Caco-2 (cell line): ENCODE measurements around the gene PTPRN2. TPM values are rescaled to one million over a fixed set of nuclear protein-coding genes. Genes with fewer than 3 reads are reported as not detected.

Experiments
- BruUV-seq: library from RNA; stranded (reverse); fragments of 400-500 nt; replicated peaks from 2 replicates; lab custom pipeline; 2021; lab: Mats Ljungman, UMichigan
- CTCF ChIA-PET: fragments of 300-600 bp; sonication (Branson Sonifier 250); formaldehyde crosslinking; loops from one replicate; lab custom pipeline; 2022; ENCODE audit warnings: antibody characterized with exemption; lab: Charles Lee
- POLR2A ChIA-PET: fragments of 300-600 bp; sonication (Branson Sonifier 250); formaldehyde crosslinking; loops from one replicate; lab custom pipeline; 2022; ENCODE audit warnings: antibody characterized with exemption; lab: Charles Lee
- DNase-seq, 2 experiments: peaks; one replicate each; pipeline versions ENCODE4 v3.0.0 to v3.0.0-alpha.2; 2020 to 2022
- H3K27me3 ChIP-seq: replicated peaks from 2 replicates; pipeline ENCODE4 v1.6.0; 2011; ENCODE audit warnings: low read length; ENCODE audit not compliant: control insufficient read depth, insufficient read depth
- H3K36me3 ChIP-seq: 2 replicates; pipeline ENCODE4 v1.5.1; 2011; ENCODE audit warnings: low read length; ENCODE audit not compliant: control insufficient read depth, insufficient read depth
- H3K4me1 ChIP-seq: fragments of 250-450 bp; sonication (Bioruptor Pico); 2 replicates; pipeline ENCODE4 v1.5.1; 2020; ENCODE audit warnings: mild to moderate bottlenecking
- H3K4me3 ChIP-seq: 2 replicates; pipeline ENCODE4 v1.5.1; 2011; ENCODE audit warnings: low read depth, mild to moderate bottlenecking, control low read depth, low read length
- H3K9me3 ChIP-seq: fragments of 250-450 bp; sonication (Bioruptor Pico); 2 replicates; pipeline ENCODE4 v1.5.1; 2020; ENCODE audit warnings: mild to moderate bottlenecking, moderate library complexity
- H3K27ac Mint-ChIP-seq: one replicate; pipeline ENCODE4 v1.8.0; 2022; ENCODE audit warnings: mixed read lengths; ENCODE audit not compliant: unreplicated experiment
- H3K27me3 Mint-ChIP-seq: one replicate; pipeline ENCODE4 v1.8.0; 2022; ENCODE audit warnings: mixed read lengths; ENCODE audit not compliant: insufficient read depth, unreplicated experiment
- H3K36me3 Mint-ChIP-seq: one replicate; pipeline ENCODE4 v1.8.0; 2022; ENCODE audit warnings: mild to moderate bottlenecking, mixed read lengths; ENCODE audit not compliant: insufficient read depth, unreplicated experiment
- H3K4me1 Mint-ChIP-seq: one replicate; pipeline ENCODE4 v1.8.0; 2022; ENCODE audit warnings: low read depth, mixed read lengths; ENCODE audit not compliant: unreplicated experiment
- H3K4me3 Mint-ChIP-seq: one replicate; pipeline ENCODE4 v1.8.0; 2022; ENCODE audit warnings: mild to moderate bottlenecking, moderate library complexity, mixed read lengths; ENCODE audit not compliant: unreplicated experiment
- H3K9me3 Mint-ChIP-seq: one replicate; pipeline ENCODE4 v1.8.0; 2022; ENCODE audit warnings: mixed read lengths; ENCODE audit not compliant: unreplicated experiment
- CTCF ChIP-seq, 2 experiments: fragments of 200-600 bp in 1 of 2; IDR thresholded peaks; 1 replicate in 1 of 2; 2 replicates in 1 of 2; pipeline versions ENCODE4 v1.5.1 to v1.8.0; 2011 to 2022; ENCODE audit warnings: antibody characterized with exemption in 1 of 2, control low read depth in 1 of 2, inconsistent platforms in 1 of 2, low read depth in 1 of 2, low read length in 1 of 2, mild to moderate bottlenecking in 1 of 2, moderate library complexity in 1 of 2; ENCODE audit not compliant: insufficient read depth in 1 of 2, severe bottlenecking in 1 of 2, unreplicated experiment in 1 of 2
- intact Hi-C: fragments of 100-400 bp; cut with micrococcal nuclease; formaldehyde crosslinking; loops from one replicate; pipeline ENCODE4 v1.10.0; 2022; ENCODE audit not compliant: unreplicated experiment
- total RNA-seq: library from RNA; stranded (reverse); gene quantifications from 2 replicates; pipeline ENCODE4 v1.2.3, GENCODE V29; 2022

Gene PTPRN2
- total RNA-seq, 1 experiment from 2014 or later, result 1.4 TPM

- Mint-ChIP-seq H3K4me3 (no peak overlapping the region), H3K27me3 (no peaks in the 10 kb centered on the region), H3K9me3 (no peaks in the 10 kb centered on the region), H3K36me3 (no peaks in the 10 kb centered on the region), H3K4me1 (no peaks in the 10 kb centered on the region), H3K27ac (no peak overlapping the region)
- no peaks in the 10 kb centered on the region; the same call in 1 of the 2 replicates for H3K9me3 ChIP-seq
- ChIA-PET POLR2A (no interaction called here), CTCF (no interaction called here)
- no TSS peak for BruUV-seq
- DNase-seq, result no peak
- intact Hi-C loops, result no loop called here
- no peaks in the 10 kb centered on the region for H3K36me3 ChIP-seq
- no peaks in the 10 kb centered on the region for H3K4me1 ChIP-seq
- H3K4me3 ChIP-seq, result no peak overlapping the region
- no peak for TF ChIP-seq CTCF (IDR thresholded peaks at IDR 0.05; ENCODE audit: insufficient read depth in 1 of 2, low read depth in 1 of 2, low read length in 1 of 2, severe bottlenecking in 1 of 2, unreplicated experiment in 1 of 2)
- H3K27me3 ChIP-seq, result no peaks in the 10 kb centered on the region
Measured at GRCh38 chr7:157969995-157970394, 617.6 kb downstream of the PTPRN2 start.

GRCh38 chr7:157966490-157966889 is 621.1 kb downstream of the PTPRN2 start:
- TF ChIP-seq CTCF (IDR thresholded peaks at IDR 0.05; ENCODE audit: insufficient read depth in 1 of 2, low read depth in 1 of 2, low read length in 1 of 2, severe bottlenecking in 1 of 2, unreplicated experiment in 1 of 2), result no peak
- Mint-ChIP-seq H3K36me3 (no peaks in the 10 kb centered on the region), H3K27me3 (no peaks in the 10 kb centered on the region), H3K4me3 (no peak overlapping the region), H3K9me3 (no peaks in the 10 kb centered on the region), H3K27ac (no peak overlapping the region), H3K4me1 (no peaks in the 10 kb centered on the region)
- DNase-seq, result no peak
- no peaks in the 10 kb centered on the region for H3K36me3 ChIP-seq
- no peaks in the 10 kb centered on the region for H3K27me3 ChIP-seq
- H3K9me3 ChIP-seq, result no peaks in the 10 kb centered on the region
- ChIA-PET CTCF (no interaction called here), POLR2A (no interaction called here)
- intact Hi-C loops, result no loop called here
- no peak overlapping the region for H3K4me3 ChIP-seq
- no peaks in the 10 kb centered on the region for H3K4me1 ChIP-seq
- no TSS peak for BruUV-seq

GRCh38 chr7:157964521-157964920 is 623.1 kb downstream of the PTPRN2 start:
- Histone ChIP-seq H3K4me3 (no peak overlapping the region), H3K36me3 (no peaks in the 10 kb centered on the region), H3K9me3 (no peaks in the 10 kb centered on the region), H3K4me1 (no peaks in the 10 kb centered on the region), H3K27me3 (no peaks in the 10 kb centered on the region)
- Mint-ChIP-seq H3K4me3 (no peak overlapping the region), H3K9me3 (peaks cover 2% of the 10 kb centered on the region), H3K36me3 (no peaks in the 10 kb centered on the region), H3K27ac (no peak overlapping the region), H3K27me3 (no peaks in the 10 kb centered on the region), H3K4me1 (no peaks in the 10 kb centered on the region)
- intact Hi-C loops, result no loop called here
- ChIA-PET CTCF (no interaction called here), POLR2A (no interaction called here)
- no peak for DNase-seq
- no peak for TF ChIP-seq CTCF (IDR thresholded peaks at IDR 0.05; ENCODE audit: insufficient read depth in 1 of 2, low read depth in 1 of 2, low read length in 1 of 2, severe bottlenecking in 1 of 2, unreplicated experiment in 1 of 2)
- no TSS peak for BruUV-seq
